PC-3 (cell line): ENCODE data around the gene ASPDH.

Source experiments
- EZH2 ChIP-seq: fragments of 300-600 bp; sonication (generic); IDR thresholded peaks from one replicate; pipeline ENCODE4 v1.6.1; 2017; ENCODE audit warnings: antibody characterized with exemption, mild to moderate bottlenecking, low read length; ENCODE audit not compliant: unreplicated experiment
- EZH2phosphoT487 ChIP-seq: fragments of 300-600 bp; sonication (generic); IDR thresholded peaks from 2 replicates; pipeline ENCODE4 v1.6.1; 2018; ENCODE audit warnings: mild to moderate bottlenecking, antibody characterized with exemption, low read length, borderline replicate concordance

DNA sequence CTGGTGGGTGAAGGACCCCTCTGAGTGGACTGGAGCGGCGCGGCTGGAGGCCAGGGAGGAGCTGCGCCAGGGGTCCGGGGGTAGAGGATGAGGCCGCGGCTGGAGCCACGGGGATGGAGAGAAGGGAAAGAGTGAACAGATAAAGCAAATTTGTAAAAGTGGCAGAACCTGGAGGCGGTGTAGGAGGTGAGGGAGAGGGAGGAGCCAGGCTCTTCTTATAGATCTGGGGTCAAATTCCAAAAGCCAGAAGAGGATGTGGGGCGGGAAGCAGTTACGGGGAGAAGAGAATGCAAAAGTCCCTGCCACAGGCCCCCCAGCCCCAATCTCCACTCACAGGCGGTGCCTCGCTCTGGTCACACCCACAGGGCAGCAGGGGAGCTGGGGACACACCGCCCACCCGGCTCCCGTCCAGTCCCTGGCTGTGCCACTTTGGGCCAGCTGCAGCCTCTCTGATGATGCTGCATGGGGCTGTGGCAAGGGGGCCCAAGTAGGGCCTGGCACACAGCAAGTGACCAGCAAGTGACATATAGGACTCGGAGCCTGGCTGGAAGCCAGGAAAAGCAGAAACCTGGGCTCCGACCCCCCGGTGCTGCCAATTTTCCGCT lies 43.4 kb upstream of the ASPDH start:
- TF ChIP-seq EZH2 (no peak), EZH2phosphoT487 (no peak)
